HEK293 (cell line): ENCODE measurements around the gene SRF.
"Not testable (repeated sequence)": the region's sequence is repeated elsewhere in the genome, so short reads cannot be mapped to it uniquely, and the experiment has no call there.

Source experiments
- ZNF37A ChIP-seq: fragments of 450-650 bp; IDR thresholded peaks from 2 replicates; pipeline ENCODE4 v1.5.1; 2018; ENCODE audit warnings: missing biosample characterization, missing genetic modification characterization
- TF ChIP-seq, protein P1 (sequence below): fragments of 450-650 bp; formaldehyde crosslinking; IDR thresholded peaks from 2 replicates; pipeline ENCODE4 v1.5.1; 2016; ENCODE audit warnings: missing biosample characterization, missing genetic modification characterization

GRCh38 chr6:43139973-43140372 is 31.1 kb upstream of the SRF start:
- TF ChIP-seq, protein P1, sequence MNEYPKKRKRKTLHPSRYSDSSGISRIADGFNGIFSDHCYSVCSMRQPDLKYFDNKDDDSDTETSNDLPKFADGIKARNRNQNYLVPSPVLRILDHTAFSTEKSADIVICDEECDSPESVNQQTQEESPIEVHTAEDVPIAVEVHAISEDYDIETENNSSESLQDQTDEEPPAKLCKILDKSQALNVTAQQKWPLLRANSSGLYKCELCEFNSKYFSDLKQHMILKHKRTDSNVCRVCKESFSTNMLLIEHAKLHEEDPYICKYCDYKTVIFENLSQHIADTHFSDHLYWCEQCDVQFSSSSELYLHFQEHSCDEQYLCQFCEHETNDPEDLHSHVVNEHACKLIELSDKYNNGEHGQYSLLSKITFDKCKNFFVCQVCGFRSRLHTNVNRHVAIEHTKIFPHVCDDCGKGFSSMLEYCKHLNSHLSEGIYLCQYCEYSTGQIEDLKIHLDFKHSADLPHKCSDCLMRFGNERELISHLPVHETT (tag by site-specific recombination) = not testable (repeated sequence)
- not testable (repeated sequence) for TF ChIP-seq ZNF37A
